ENCODE measurements around the gene NFIB.

The NFIB gene

DNA sequence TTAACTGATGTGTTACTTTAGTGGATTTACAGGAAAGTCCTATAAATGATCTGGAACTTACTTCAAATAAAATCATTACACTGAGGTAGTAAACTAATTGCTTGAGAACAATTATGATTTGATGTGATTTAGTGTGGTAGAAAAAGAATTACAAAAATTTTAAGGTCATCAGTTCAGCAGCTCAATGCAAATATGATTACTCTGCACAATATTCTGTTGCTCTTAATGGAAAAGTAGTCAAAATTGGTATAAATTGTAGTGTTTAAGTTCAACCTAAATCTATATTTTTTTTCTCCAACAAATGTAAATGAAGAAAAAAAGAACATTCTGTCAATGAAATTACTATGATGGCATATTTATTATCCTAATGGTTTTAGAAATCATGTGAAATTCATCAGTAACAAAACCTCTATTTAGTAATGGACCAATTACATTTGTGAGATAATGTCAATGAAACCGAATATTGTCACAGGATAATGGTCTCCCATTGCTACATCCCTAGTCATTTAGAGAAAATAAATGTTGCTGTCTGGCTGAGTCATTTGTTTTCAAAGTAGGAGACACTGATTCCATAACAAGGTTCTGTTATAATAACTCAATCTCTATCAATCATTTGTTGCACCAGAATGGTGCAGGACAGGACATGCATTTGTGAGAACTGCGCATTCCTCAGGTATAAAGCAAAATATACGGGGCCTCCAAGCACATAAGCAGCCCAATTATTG, 177.1 kb downstream of the NFIB start:
- Histone ChIP-seq H3K4me1 (ENCODE audit: insufficient read depth, low read length, poor library complexity, severe bottlenecking) (no peaks in the 10 kb centered on the region), H3K79me2 (ENCODE audit: insufficient read depth, low read length) (no peaks in the 10 kb centered on the region), H3K9me3 (ENCODE audit: insufficient read depth, low read depth, low read length) (no peaks in the 10 kb centered on the region), H3F3A (ENCODE audit: low read depth) (no peaks in the 10 kb centered on the region), H3K4me2 (ENCODE audit: low read depth, low read length, poor library complexity, severe bottlenecking) (no peak overlapping the region), H4K20me1 (ENCODE audit: insufficient read depth, low read length, poor library complexity, severe bottlenecking) (no peaks in the 10 kb centered on the region), H3K9ac (ENCODE audit: low read depth, low read length, poor library complexity, severe bottlenecking) (no peak overlapping the region), H3K27me3 (ENCODE audit: insufficient read depth, low read length, poor library complexity, severe bottlenecking) (no peaks in the 10 kb centered on the region), H3K36me3 (ENCODE audit: insufficient read depth, low read length) (no peaks in the 10 kb centered on the region), H3K4me3 (ENCODE audit: low read length, poor library complexity, severe bottlenecking) (no peak overlapping the region), H2AFZ (ENCODE audit: low read length) (no peak overlapping the region), H3K9me2 (replicated peaks; ENCODE audit: low read depth, low read length) (no peaks in the 10 kb centered on the region)
- TF ChIP-seq CTCF (conservative IDR thresholded peaks at IDR 0.05; ENCODE audit: low read length) (no peak), EZH2phosphoT487 (IDR thresholded peaks at IDR 0.05; ENCODE audit: borderline replicate concordance) (no peak)

DNA sequence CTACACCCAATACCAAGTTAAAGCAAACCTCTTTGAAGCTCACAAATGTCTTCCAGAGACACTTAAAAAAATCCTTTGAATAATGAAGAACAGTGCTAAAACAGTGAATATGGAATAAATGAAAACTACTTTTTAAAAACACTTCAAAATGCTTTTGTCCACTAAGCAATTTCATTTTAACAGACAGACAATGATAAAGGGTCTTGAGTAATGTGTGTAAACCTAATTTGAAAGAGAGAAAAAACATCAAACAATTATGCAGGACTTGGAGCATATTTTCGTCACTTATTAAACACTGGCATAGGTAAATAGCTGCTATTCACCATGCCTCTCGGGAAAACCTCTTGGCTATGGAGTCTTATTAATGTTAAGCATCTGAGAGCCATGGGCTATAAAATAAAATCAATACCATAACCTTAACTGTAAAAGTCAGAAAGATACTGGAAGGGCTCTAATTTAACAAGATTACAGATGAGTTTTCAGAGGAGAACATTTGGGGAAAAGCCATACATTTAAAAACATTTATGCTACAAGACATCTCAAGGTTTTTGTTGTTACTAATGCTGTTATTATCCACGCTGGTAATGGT, 177.8 kb downstream of the NFIB start:
- Histone ChIP-seq H3K9me2 (replicated peaks; ENCODE audit: low read depth, low read length) (no peaks in the 10 kb centered on the region), H4K20me1 (ENCODE audit: insufficient read depth, low read length, poor library complexity, severe bottlenecking) (no peaks in the 10 kb centered on the region), H3K4me2 (ENCODE audit: low read depth, low read length, poor library complexity, severe bottlenecking) (no peak overlapping the region), H3K36me3 (ENCODE audit: insufficient read depth, low read length) (no peaks in the 10 kb centered on the region), H3K4me3 (ENCODE audit: low read length, poor library complexity, severe bottlenecking) (no peak overlapping the region), H3K9ac (ENCODE audit: low read depth, low read length, poor library complexity, severe bottlenecking) (no peak overlapping the region), H3F3A (ENCODE audit: low read depth) (no peaks in the 10 kb centered on the region), H2AFZ (ENCODE audit: low read length) (no peak overlapping the region), H3K79me2 (ENCODE audit: insufficient read depth, low read length) (no peaks in the 10 kb centered on the region), H3K27me3 (ENCODE audit: insufficient read depth, low read length, poor library complexity, severe bottlenecking) (no peaks in the 10 kb centered on the region), H3K4me1 (ENCODE audit: insufficient read depth, low read length, poor library complexity, severe bottlenecking) (no peaks in the 10 kb centered on the region), H3K9me3 (ENCODE audit: insufficient read depth, low read depth, low read length) (no peaks in the 10 kb centered on the region)
- TF ChIP-seq EZH2phosphoT487 (IDR thresholded peaks at IDR 0.05; ENCODE audit: borderline replicate concordance) (no peak), CTCF (conservative IDR thresholded peaks at IDR 0.05; ENCODE audit: low read length) (no peak)

DNA sequence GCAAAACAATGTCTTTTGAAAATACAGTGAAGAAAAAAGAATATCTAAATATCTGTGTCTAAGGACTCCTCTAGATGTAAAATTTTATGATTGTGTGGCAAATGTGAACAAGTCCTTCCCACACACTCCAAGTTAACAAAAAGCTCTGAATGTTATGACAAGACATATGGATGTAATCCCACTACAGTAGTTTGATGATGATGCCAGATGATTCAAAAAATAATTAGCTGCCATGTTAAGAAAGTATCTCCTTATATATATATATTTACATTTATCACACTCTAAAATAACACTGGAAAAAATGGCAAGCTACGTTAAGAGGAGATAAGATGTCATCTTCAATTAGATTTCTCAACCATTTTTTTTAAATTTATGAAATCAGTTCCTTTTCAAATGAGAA, 178.5 kb downstream of the NFIB start:
- Histone ChIP-seq H3K36me3 (ENCODE audit: insufficient read depth, low read length) (no peaks in the 10 kb centered on the region), H2AFZ (ENCODE audit: low read length) (no peak overlapping the region), H3K4me1 (ENCODE audit: insufficient read depth, low read length, poor library complexity, severe bottlenecking) (no peaks in the 10 kb centered on the region), H3F3A (ENCODE audit: low read depth) (no peaks in the 10 kb centered on the region), H3K4me3 (ENCODE audit: low read length, poor library complexity, severe bottlenecking) (no peak overlapping the region), H3K4me2 (ENCODE audit: low read depth, low read length, poor library complexity, severe bottlenecking) (no peak overlapping the region), H3K9ac (ENCODE audit: low read depth, low read length, poor library complexity, severe bottlenecking) (no peak overlapping the region), H3K27me3 (ENCODE audit: insufficient read depth, low read length, poor library complexity, severe bottlenecking) (no peaks in the 10 kb centered on the region), H3K9me3 (ENCODE audit: insufficient read depth, low read depth, low read length) (no peaks in the 10 kb centered on the region), H4K20me1 (ENCODE audit: insufficient read depth, low read length, poor library complexity, severe bottlenecking) (no peaks in the 10 kb centered on the region), H3K79me2 (ENCODE audit: insufficient read depth, low read length) (no peaks in the 10 kb centered on the region), H3K9me2 (replicated peaks; ENCODE audit: low read depth, low read length) (no peaks in the 10 kb centered on the region)
- TF ChIP-seq CTCF (conservative IDR thresholded peaks at IDR 0.05; ENCODE audit: low read length), result no peak
- TF ChIP-seq EZH2phosphoT487 (IDR thresholded peaks at IDR 0.05; ENCODE audit: borderline replicate concordance), result no peak
